Smooth muscle cell (in vitro differentiated cells): Measurements from ENCODE around the gene DECR2. TPM values are rescaled to one million over a fixed set of nuclear protein-coding genes. Genes with fewer than 3 reads are reported as not detected.

Source experiments
- DNase-seq: peaks from one replicate; lab custom pipeline; 2025; ENCODE audit not compliant: unreplicated experiment; lab: John Stamatoyannopoulos, UW
- H2AFZ ChIP-seq: fragments of 200-600 bp; sonication (generic); 2 replicates; pipeline ENCODE4 v1.6.0; 2016; ENCODE audit warnings: antibody characterized with exemption, low read depth, mild to moderate bottlenecking
- H3F3A ChIP-seq: fragments of 200-600 bp; sonication (generic); 2 replicates; pipeline ENCODE4 v1.6.0; 2017; ENCODE audit warnings: antibody characterized with exemption, low read depth
- H3K27ac ChIP-seq: fragments of 200-600 bp; sonication (generic); 2 replicates; pipeline ENCODE4 v1.5.1; 2016; ENCODE audit warnings: low read depth, mild to moderate bottlenecking
- H3K27me3 ChIP-seq: fragments of 200-600 bp; sonication (generic); 2 replicates; pipeline ENCODE4 v1.6.1; 2016; ENCODE audit warnings: low read depth, mild to moderate bottlenecking
- H3K36me3 ChIP-seq: fragments of 200-600 bp; sonication (generic); 2 replicates; pipeline ENCODE4 v1.5.1; 2016; ENCODE audit warnings: low read depth
- H3K4me1 ChIP-seq: fragments of 200-600 bp; sonication (generic); 2 replicates; pipeline ENCODE4 v1.5.1; 2016; ENCODE audit warnings: low read depth
- H3K4me2 ChIP-seq: fragments of 200-600 bp; sonication (generic); 2 replicates; pipeline ENCODE4 v1.6.0; 2016; ENCODE audit warnings: mild to moderate bottlenecking
- H3K4me3 ChIP-seq: fragments of 200-600 bp; sonication (generic); 2 replicates; pipeline ENCODE4 v1.5.1; 2016; ENCODE audit warnings: mild to moderate bottlenecking
- H3K79me2 ChIP-seq: fragments of 200-600 bp; sonication (generic); 2 replicates; pipeline ENCODE4 v1.6.0; 2016; ENCODE audit warnings: low read depth, mild to moderate bottlenecking
- H3K9ac ChIP-seq: fragments of 200-600 bp; sonication (generic); 2 replicates; pipeline ENCODE4 v1.6.0; 2016; ENCODE audit warnings: low read depth
- H3K9me3 ChIP-seq: fragments of 200-600 bp; sonication (generic); replicated peaks from 2 replicates; pipeline ENCODE4 v1.5.1; 2016; ENCODE audit warnings: low read depth
- H4K20me1 ChIP-seq: fragments of 200-600 bp; sonication (generic); 2 replicates; pipeline ENCODE4 v1.6.0; 2016; ENCODE audit warnings: low read depth
- CTCF ChIP-seq: fragments of 200-600 bp; sonication (generic); IDR thresholded peaks from 2 replicates; pipeline ENCODE4 v1.5.1; 2017; ENCODE audit warnings: borderline replicate concordance, mild to moderate bottlenecking, antibody characterized with exemption; ENCODE audit not compliant: insufficient read depth, poor library complexity, severe bottlenecking
- WGBS: methylation state at CpG from one replicate; pipeline ENCODE4 v1.1.7; 2016; ENCODE audit warnings: low lambda C conversion rate; 5-methylcytosine and 5-hydroxymethylcytosine counted together
- polyA plus RNA-seq: library from polyadenylated mRNA; unstranded; fragments of >200 nt; fragmentation: Nextera tagmentation; extraction: Ambion mirVana; gene quantifications from 2 replicates; pipeline ENCODE4 v1.2.1, GENCODE V29; 2016
- total RNA-seq: library from RNA; depleted of rRNA; stranded (reverse); fragments of >200 nt; gene quantifications from 2 replicates; pipeline ENCODE4 v1.2.3, GENCODE V29; 2014

DECR2 gene
- total and polyA plus RNA-seq, 2 experiments from 2014 or later = 15.4 to 18.2 TPM

- TF ChIP-seq CTCF = no peak
- Histone ChIP-seq H2AFZ (no peak overlapping the region), H3K79me2 (peaks cover 75% of the 10 kb centered on the region), H3K9ac (no peak overlapping the region), H4K20me1 (peaks cover 90% of the 10 kb centered on the region), H3K27me3 (no peaks in the 10 kb centered on the region), H3K4me3 (no peak overlapping the region), H3K27ac (no peak overlapping the region), H3K36me3 (no peaks in the 10 kb centered on the region), H3F3A (no peaks in the 10 kb centered on the region), H3K4me1 (no peaks in the 10 kb centered on the region), H3K9me3 (no peaks in the 10 kb centered on the region), H3K4me2 (no peak overlapping the region)
- no peak for DNase-seq
- WGBS = 94% methylated on average over 10 of the region's 10 CpGs
Observed at GRCh38 chr16:444027-444426, 42.3 kb downstream of the DECR2 start.

GRCh38 chr16:445566-445965 lies 43.9 kb downstream of the DECR2 start:
- Histone ChIP-seq H3K4me2 (no peak overlapping the region), H3K9me3 (no peaks in the 10 kb centered on the region), H3K27me3 (no peaks in the 10 kb centered on the region), H2AFZ (no peak overlapping the region), H3K9ac (no peak overlapping the region), H3K27ac (no peak overlapping the region), H3K4me1 (no peaks in the 10 kb centered on the region), H3K4me3 (no peak overlapping the region), H4K20me1 (peaks cover 91% of the 10 kb centered on the region), H3K36me3 (no peaks in the 10 kb centered on the region), H3K79me2 (peaks cover 73% of the 10 kb centered on the region), H3F3A (no peaks in the 10 kb centered on the region)
- WGBS = 90% methylated on average over 4 of the region's 4 CpGs
- no peak for DNase-seq
- no peak for TF ChIP-seq CTCF

- Histone ChIP-seq H3K9ac (no peak overlapping the region), H3K4me2 (no peak overlapping the region), H3K36me3 (no peaks in the 10 kb centered on the region), H3K79me2 (peaks cover 47% of the 10 kb centered on the region), H3K27me3 (no peaks in the 10 kb centered on the region), H3K4me3 (no peak overlapping the region), H3F3A (no peaks in the 10 kb centered on the region), H2AFZ (no peak overlapping the region), H3K4me1 (no peaks in the 10 kb centered on the region), H3K27ac (no peak overlapping the region), H3K9me3 (no peaks in the 10 kb centered on the region), H4K20me1 (peaks cover 80% of the 10 kb centered on the region)
- WGBS = 94% methylated on average over 6 of the region's 8 CpGs
- TF ChIP-seq CTCF = no peak
- DNase-seq = no peak
Observed at GRCh38 chr16:450385-450784, 48.7 kb downstream of the DECR2 start.

- Histone ChIP-seq H3K36me3 (no peaks in the 10 kb centered on the region), H4K20me1 (peaks cover 80% of the 10 kb centered on the region), H3K4me2 (no peak overlapping the region), H3K9me3 (no peaks in the 10 kb centered on the region), H3K27ac (no peak overlapping the region), H3K27me3 (no peaks in the 10 kb centered on the region), H2AFZ (no peak overlapping the region), H3K79me2 (peaks cover 41% of the 10 kb centered on the region), H3F3A (no peaks in the 10 kb centered on the region), H3K4me3 (no peak overlapping the region), H3K9ac (no peak overlapping the region), H3K4me1 (no peaks in the 10 kb centered on the region)
- 93% methylated on average over 12 of the region's 14 CpGs for WGBS
- DNase-seq = no peak
- no peak for TF ChIP-seq CTCF
Observed at GRCh38 chr16:450785-451512, 49.3 kb downstream of the DECR2 start.
